Calu3 (cell line): ENCODE results near the gene LCNL1. TPM values are rescaled to one million over a fixed set of nuclear protein-coding genes. Genes with fewer than 3 reads are reported as not detected.

ENCODE experiments used
- BruUV-seq: library from RNA; stranded (reverse); fragments of 400-500 nt; replicated peaks from 2 replicates; lab custom pipeline; 2021; lab: Mats Ljungman, UMichigan
- CTCF ChIA-PET: fragments of 300-600 bp; sonication (Branson Sonifier 250); formaldehyde crosslinking; loops from one replicate; lab custom pipeline; 2022; ENCODE audit warnings: antibody characterized with exemption; lab: Charles Lee
- DNase-seq: peaks from one replicate; pipeline ENCODE4 v3.0.0; 2022
- H3K27ac Mint-ChIP-seq: one replicate; pipeline ENCODE4 v1.8.0; 2022; ENCODE audit warnings: mixed read lengths; ENCODE audit not compliant: unreplicated experiment
- H3K27me3 Mint-ChIP-seq: one replicate; pipeline ENCODE4 v1.8.0; 2022; ENCODE audit warnings: mixed read lengths; ENCODE audit not compliant: unreplicated experiment
- H3K36me3 Mint-ChIP-seq: one replicate; pipeline ENCODE4 v1.8.0; 2022; ENCODE audit warnings: mild to moderate bottlenecking, moderate library complexity, mixed read lengths; ENCODE audit not compliant: insufficient read depth, unreplicated experiment
- H3K4me1 Mint-ChIP-seq: one replicate; pipeline ENCODE4 v1.8.0; 2022; ENCODE audit warnings: mild to moderate bottlenecking, low read depth, mixed read lengths; ENCODE audit not compliant: unreplicated experiment
- H3K4me3 Mint-ChIP-seq: one replicate; pipeline ENCODE4 v1.8.0; 2022; ENCODE audit warnings: mild to moderate bottlenecking, low read depth, moderate library complexity, mixed read lengths; ENCODE audit not compliant: unreplicated experiment
- H3K9me3 Mint-ChIP-seq: one replicate; pipeline ENCODE4 v1.8.0; 2022; ENCODE audit warnings: low read depth, mixed read lengths; ENCODE audit not compliant: unreplicated experiment
- intact Hi-C: fragments of 100-400 bp; cut with micrococcal nuclease; formaldehyde crosslinking; loops from one replicate; pipeline ENCODE4 v1.10.0; 2022; ENCODE audit not compliant: unreplicated experiment
- total RNA-seq: library from RNA; stranded (reverse); gene quantifications from 2 replicates; pipeline ENCODE4 v1.2.3, GENCODE V29; 2022
- TF ChIP-seq, protein P1 (sequence below): fragments of 200-600 bp; IDR thresholded peaks from one replicate; pipeline ENCODE4 v1.8.0; 2022; ENCODE audit warnings: antibody characterized with exemption; ENCODE audit not compliant: unreplicated experiment

The LCNL1 gene
- total RNA-seq, 1 experiment from 2014 or later, result not detected

DNA sequence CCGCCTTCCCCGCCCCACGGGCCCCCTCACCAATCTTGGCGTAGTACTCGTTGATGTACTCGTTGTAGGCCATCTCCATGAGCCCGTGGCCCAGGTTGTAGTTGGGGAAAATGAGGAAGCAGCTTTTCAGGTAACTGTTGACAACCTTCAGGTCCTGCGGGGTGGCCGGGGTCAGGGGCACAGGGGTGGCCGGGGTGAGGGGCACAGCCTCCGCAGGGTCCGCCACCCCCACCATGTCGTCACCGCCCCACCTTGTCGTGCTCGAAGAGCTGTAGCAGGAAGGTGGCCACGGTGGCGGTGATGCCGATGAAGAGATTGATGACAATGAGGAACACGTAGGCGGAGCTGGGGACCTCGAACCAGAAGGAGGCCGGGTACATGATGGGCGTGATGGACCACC is 28.4 kb downstream of the LCNL1 start:
- peaks cover 14% of the 10 kb centered on the region for H3K36me3 Mint-ChIP-seq
- intact Hi-C loops, result no loop called here
- TF ChIP-seq, protein P1, sequence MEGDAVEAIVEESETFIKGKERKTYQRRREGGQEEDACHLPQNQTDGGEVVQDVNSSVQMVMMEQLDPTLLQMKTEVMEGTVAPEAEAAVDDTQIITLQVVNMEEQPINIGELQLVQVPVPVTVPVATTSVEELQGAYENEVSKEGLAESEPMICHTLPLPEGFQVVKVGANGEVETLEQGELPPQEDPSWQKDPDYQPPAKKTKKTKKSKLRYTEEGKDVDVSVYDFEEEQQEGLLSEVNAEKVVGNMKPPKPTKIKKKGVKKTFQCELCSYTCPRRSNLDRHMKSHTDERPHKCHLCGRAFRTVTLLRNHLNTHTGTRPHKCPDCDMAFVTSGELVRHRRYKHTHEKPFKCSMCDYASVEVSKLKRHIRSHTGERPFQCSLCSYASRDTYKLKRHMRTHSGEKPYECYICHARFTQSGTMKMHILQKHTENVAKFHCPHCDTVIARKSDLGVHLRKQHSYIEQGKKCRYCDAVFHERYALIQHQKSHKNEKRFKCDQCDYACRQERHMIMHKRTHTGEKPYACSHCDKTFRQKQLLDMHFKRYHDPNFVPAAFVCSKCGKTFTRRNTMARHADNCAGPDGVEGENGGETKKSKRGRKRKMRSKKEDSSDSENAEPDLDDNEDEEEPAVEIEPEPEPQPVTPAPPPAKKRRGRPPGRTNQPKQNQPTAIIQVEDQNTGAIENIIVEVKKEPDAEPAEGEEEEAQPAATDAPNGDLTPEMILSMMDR, result no peak
- H3K9me3 Mint-ChIP-seq, result no peaks in the 10 kb centered on the region
- BruUV-seq, result no TSS peak
- H3K4me1 Mint-ChIP-seq, result no peaks in the 10 kb centered on the region
- no peak overlapping the region for H3K27ac Mint-ChIP-seq
- DNase-seq, result no peak
- H3K4me3 Mint-ChIP-seq, result no peak overlapping the region
- no peaks in the 10 kb centered on the region for H3K27me3 Mint-ChIP-seq
- CTCF ChIA-PET, result no interaction called here

DNA sequence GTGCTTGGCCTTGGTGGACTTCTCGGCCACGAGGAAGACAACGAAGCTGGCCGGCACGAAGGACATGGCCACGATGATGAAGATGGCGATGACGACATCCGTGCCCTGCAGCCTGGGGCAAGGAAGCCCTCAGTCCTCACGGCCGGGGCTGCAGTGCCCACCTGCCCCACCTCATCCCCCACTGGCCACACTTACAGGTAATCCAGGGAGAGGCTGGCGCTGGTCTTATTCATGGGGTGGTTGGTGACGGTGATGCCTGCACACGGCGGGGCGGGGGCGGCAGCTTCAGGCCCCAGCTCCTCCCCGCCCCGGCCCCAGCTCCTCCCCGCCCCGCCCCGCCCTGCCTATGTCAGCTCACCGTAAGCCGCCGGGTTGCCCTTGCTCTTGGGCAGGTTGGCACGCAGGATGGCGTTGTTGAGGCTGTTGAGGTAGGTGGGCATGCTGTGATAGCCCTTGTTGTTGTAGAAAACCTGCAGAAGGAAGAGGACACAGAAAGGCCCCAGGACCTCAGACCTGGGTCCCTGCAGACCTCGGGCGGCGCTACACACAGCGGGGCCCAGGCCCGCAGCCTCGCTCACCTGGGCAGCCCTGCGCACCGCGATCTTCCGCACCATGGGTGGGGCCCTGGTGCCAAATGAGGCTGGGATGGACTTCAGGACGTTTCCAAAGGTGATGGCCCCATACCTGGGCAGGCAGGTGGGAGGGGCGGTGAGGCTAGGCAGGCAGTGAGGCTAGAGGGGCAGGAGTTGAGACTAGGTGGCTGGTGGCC is 29.3 kb downstream of the LCNL1 start:
- Mint-ChIP-seq H3K9me3 (no peaks in the 10 kb centered on the region), H3K27ac (no peak overlapping the region), H3K4me3 (no peak overlapping the region), H3K27me3 (no peaks in the 10 kb centered on the region), H3K36me3 (peaks cover 14% of the 10 kb centered on the region), H3K4me1 (no peaks in the 10 kb centered on the region)
- no TSS peak for BruUV-seq
- CTCF ChIA-PET, result no interaction called here
- DNase-seq, result no peak
- intact Hi-C loops, result no loop called here
- TF ChIP-seq, protein P1, result no peak

DNA sequence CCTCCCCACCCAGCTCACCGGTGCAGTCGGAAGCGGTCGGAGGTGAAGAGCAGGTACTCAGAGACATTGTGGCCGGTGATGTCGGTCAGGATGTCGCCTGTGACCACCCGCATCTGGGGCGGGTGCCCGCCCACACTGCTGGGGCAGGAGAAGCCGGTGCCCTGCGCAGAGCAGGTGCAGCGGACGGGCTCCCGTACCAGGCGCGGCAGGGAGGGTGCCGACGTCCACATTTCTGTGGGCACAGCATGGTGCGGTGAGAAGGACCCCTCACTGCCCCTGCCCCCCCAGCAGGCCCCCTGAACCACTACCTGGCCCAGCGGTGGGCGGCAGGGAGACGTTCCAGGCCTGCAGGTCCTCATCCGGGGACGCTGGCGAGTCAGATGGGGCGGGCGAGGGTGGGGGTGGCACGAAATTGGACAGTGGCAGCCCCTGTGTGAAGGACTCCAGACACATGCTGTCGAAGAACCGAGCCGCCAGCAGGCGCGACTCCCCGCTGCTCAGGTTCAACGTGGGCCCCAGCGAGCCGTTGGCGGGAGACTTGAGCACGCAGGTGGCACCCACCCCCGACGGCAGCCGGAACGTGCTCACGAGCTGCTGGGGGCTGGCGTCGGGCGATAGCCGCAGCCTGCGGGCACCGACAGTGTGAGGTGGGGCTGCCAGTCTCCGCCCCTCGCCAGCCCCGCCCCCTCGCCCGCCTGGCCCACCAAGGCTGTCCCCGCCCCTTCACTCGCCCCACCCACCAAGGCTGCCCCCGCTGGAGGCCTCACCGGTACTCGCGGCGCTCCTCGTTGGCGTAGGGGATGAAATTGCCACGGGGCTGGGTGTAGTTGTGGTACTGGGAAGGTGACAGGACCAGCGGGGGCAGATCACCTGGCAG is 30.1 kb downstream of the LCNL1 start:
- no peak for DNase-seq

DNA sequence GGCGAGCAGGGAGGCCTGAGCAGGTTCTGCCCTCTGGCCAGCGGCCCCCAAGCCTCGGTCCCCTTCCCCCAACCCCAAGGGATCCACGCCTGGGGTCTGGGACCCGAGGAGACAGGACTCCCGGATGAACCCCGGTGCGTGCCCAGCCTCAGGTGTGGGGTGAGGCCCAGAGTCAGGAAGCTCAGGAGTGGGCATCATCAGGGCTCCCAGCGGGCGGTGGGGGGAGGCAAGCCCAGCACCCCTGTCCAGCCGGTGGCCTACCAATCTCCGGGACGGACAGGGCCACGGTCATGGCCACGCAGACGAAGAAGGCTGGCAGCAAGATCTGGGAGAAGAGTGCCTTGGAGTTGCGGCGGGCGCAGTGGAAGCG is 30.8 kb downstream of the LCNL1 start:
- CTCF ChIA-PET, result no interaction called here
- Mint-ChIP-seq H3K36me3 (peaks cover 14% of the 10 kb centered on the region), H3K27ac (no peak overlapping the region), H3K9me3 (no peaks in the 10 kb centered on the region), H3K27me3 (no peaks in the 10 kb centered on the region), H3K4me1 (no peaks in the 10 kb centered on the region), H3K4me3 (no peak overlapping the region)
- BruUV-seq, result no TSS peak
- DNase-seq, result no peak
- TF ChIP-seq, protein P1, result no peak
- intact Hi-C loops, result no loop called here

More for the DNA sequence above, 30.1 kb downstream of the LCNL1 start:
- intact Hi-C loops, result no loop called here
- H3K4me3 Mint-ChIP-seq, result no peak overlapping the region
- H3K27ac Mint-ChIP-seq, result no peak overlapping the region
- H3K4me1 Mint-ChIP-seq, result no peaks in the 10 kb centered on the region
- H3K9me3 Mint-ChIP-seq, result no peaks in the 10 kb centered on the region
- CTCF ChIA-PET, result no interaction called here
- H3K27me3 Mint-ChIP-seq, result no peaks in the 10 kb centered on the region
- no TSS peak for BruUV-seq
- TF ChIP-seq, protein P1, result no peak
- H3K36me3 Mint-ChIP-seq, result peaks cover 14% of the 10 kb centered on the region
